ENCODE results near the gene CD7.
"Not testable (repeated sequence)": the region's sequence is repeated elsewhere in the genome, so short reads cannot be mapped to it uniquely, and the experiment has no call there.

Gene CD7

DNA sequence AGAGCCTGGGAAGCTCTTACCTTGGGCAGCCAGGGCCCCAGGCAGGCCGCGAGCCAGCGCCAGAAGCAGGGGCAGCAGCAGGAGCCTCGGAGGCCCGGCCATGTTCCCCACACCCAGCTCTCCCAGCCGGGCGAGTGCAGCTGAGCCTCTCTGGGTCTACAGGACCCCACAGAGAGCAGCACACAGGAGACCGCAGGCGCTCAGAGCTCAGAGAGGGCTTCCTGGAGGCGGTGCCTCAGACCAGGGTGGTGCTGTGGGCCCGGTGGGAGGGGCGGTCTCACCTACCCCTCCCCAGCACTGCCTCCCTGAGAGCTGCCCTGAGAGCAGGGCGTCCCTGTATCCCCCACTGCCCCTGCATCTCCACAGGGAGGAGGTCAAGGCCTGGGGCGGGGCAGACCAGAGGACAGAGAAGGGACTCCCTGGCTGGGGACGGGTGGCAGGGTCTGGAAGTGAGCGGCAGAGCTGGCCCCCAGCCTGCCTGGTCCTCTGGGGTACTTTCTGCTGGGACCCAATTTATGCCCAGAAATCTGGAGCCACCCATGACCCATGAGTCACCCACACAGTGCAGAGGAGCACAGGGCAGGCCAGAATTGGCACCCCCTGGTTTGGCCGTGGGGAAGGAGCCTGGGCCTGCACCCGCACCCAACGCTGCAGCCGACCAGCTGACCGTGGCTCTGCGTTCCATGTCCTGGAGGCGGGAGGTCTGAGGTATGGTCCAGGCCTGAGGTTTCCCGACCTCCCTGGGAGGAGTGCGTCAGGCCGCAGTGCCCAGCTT, at the start of gene CD7:
Gene CD7 (minus strand): TSS at position 215 of the 775 bp plus-strand sequence. CDS start 113 bp downstream, at position 102.
- DNase-seq, result no peak

DNA sequence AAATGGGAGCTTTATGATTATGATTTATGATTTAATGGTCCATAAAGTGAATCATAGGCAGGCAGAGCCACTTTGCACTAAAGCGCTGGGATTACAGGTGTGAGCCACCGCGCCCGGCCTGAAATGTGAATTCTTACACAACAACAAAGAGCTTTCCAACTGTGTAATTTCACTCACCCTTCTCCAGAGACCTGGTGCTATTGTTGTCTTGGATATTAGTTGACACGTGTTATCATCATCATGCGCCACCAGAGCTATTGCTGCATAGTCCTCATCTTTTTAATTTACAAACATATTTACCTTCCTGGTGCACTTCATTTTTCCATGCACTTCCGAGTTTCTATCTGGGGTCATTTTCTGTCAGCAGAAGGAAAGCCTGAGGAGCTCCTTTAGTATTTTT, 49.3 kb upstream of the CD7 start:
- peak; percentile 55 for DNase-seq

DNA sequence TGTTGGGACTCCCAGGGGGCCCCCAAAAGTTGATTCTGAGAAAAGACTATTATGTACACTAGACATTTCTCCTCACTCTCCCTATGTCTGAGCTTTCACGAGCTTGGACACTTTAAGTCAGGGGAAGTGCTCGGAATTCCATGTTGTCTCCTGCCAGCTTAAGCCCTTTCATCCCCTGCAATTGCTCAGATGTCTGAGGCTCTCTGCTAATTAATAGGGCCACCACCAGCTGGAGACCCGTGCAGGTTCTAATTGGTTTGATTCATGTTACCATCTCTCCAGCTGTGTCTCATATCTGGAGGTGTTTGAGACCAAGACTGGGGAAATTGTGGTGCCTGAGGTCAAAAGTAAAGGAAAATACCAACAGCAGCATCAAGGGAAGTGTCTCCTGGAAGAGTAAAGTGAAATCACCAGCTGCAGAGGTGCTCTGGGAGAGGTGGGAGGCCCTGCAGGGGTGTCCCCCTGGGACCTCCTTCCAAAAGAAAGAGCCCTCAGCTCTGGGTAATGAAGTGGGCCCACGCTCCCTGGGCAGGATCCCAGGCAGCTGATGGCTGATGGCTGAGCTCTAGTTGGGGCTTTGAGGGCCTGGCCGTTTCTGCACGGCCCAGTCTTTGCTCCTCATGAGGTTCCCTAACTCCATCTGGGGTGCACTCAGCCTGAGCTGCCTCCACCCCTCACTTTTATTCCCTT, 48.3 kb upstream of the CD7 start:
- no peak for DNase-seq

DNA sequence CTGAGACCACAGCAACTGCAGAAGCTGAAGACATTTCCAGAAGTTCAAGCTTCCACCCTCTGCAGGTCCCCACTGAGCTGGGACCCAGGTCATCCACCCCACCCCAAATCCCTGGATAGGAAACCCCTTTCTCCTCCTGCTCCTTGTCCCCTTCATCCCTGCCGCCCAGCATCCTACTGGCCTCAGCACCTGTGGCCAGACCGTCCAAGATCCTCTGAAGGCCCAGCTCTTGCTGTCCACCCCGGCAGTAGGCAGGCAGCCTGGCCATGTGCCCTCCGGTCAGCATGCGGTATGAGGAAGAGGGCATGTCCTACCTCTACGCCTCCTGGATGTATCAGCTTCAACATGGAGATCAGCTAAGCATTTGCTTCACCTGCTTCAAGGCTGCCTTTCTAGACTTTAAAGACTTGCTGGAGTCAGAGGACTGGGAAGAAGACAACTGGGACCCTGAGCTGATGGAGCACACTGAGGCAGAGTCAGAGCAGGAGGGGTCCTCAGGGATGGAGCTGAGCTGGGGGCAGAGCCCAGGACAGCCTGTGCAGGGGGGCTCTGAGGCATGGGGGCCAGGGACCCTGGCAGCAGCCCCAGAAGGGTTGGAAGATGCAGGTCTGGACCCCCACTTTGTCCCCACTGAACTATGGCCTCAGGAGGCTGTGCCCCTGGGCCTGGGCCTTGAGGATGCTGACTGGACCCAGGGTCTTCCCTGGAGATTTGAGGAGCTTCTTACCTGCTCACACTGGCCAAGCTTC, 44.7 kb upstream of the CD7 start:
- DNase-seq, result no peak

DNA sequence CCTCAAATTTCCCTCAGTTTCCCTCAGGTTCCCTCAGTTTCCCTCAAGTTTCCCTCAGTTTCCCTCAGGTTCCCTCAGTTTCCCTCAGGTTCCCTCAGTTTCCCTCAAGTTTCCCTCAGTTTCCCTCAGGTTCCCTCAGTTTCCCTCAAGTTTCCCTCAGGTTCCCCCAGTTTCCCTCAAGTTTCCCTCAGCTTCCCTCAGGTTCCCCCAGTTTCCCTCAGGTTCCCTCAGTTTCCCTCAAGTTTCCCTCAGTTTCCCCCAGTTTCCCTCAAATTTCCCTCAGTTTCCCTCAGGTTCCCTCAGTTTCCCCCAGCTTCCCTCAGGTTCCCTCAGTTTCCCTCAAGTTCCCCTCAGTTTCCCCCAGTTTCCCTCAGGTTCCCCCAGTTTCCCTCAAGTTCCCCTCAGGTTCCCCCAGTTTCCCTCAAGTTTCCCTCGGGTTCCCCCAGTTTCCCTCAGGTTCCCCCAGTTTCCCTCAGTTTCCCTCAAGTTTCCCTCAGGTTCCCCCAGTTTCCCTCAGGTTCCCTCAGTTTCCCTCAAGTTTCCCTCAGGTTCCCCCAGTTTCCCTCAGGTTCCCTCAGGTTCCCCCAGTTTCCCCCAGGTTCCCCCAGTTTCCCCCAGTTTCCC, 42.2 kb upstream of the CD7 start:
- DNase-seq, result not testable (repeated sequence)

DNA sequence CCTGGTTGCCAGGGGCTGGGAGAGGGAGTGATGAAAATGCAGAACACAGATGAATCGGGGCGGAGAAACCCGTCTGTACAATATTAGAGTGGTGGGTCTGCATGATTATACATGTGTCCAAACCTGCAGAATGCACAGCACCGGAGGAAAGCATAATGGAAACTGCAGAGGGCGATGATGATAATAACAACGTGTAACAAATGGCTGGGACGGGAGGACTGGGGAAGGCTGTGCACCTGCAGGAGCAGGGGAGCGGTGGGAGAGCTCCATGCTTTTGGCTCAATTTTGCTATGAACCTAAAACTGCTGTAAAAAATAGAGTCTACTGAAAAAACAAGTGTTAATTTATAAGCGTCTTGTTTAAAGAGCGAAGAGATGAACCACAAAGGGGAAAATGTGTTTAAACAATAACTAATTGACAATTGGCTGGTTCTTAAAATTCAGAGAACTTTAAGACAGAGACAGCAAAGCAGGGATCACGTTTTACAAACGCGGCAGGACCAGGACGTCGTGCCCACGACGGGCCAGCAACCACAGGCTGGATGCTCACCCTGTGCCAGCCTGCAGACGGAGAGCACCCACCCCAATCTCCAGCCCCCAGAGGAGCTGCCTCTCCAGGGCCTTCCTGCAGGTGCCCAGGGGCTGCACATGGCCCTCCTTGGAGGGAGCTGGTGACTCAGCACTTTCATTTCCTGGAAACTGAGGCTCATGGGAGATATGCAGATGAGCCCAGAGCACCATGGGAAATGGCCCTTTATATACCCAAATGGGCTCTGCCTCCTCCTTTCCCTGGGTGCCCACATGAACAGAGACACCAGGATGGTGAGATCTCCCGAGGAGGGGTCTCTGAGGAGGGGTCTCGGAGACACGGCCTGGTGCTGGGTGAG, 41.3 kb upstream of the CD7 start, which contains the start of gene TEX19:
Gene TEX19 (plus strand): TSS at position 783 of the 886 bp plus-strand sequence. CDS start 2,904 bp downstream, outside the sequence.
- no peak for DNase-seq

DNA sequence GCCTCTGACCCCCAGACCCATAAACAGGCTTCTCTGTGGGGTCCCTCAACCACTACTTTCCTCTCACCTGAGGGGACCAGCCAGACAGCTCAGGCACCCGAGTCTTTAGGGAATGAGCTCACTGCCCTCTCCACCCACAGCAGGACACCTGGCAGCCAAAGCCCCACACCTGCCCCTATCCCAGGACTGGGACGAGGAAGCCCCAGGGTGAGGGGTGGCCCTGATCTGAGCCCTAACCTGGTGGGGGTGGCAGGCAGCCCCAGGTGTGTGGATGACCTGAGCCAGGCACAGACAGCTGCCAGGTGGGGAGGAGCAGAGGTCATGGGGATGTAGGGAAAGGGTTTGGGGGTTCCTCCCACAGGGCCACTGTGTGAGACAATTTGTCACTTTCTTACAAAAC, 40.0 kb upstream of the CD7 start:
- no peak for DNase-seq

DNA sequence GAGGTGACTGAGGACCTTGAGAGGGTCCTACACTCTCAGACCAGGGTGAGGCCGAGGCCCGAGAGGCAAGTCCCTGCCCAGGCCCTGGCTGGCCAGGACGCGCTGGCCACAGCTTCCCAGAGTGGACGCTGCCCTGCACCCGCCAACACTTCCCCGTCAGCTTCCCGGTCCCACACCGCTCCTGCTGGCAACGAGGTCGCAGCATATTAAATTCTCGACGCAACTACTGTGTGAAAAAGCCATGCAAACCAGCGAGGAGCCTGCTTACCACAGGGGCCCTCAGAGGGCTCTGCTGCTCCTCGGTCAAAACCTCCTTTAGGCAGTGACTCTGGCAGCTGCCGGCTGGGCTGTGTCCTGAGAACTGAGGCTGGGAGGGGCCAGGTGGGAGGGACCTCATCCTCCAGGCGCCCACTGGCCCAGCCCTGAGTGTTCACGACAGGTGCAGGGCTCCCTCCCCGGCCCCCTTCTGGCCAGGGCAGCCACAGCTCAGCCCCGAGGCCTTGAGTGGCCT, 39.5 kb upstream of the CD7 start:
- peak; percentile 63 for DNase-seq

DNA sequence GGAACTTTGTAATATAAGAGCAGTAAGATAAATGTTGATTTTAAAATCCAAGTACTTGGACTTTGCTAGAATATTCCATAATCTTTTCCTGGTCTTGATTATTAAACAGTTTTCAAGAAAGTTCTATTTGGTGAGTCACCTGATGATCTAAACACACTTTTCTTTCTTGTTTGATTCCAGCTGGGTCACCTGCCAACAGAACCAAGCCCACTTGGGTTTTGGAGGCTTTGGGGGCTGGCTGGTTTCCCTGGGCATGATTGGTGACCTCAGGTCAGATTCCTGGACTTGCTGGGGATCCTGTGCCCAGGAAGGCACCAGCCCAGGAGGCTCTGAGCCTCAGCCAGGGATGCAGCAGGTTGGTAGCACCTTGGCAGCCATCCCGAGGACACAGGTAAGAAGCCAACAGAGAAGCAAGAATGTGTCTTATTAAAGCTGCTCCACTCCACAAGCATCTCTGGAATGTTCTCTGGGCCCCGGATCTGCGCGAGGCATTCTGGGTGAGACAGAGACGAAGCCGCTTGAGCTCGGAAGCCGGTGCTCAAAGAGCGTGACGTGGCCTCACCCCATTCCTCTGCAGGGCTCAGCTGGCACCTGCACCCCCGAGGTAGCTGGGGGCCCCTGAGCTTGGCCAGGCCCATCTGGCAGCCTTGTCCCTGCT, 38.5 kb upstream of the CD7 start:
- no peak for DNase-seq

DNA sequence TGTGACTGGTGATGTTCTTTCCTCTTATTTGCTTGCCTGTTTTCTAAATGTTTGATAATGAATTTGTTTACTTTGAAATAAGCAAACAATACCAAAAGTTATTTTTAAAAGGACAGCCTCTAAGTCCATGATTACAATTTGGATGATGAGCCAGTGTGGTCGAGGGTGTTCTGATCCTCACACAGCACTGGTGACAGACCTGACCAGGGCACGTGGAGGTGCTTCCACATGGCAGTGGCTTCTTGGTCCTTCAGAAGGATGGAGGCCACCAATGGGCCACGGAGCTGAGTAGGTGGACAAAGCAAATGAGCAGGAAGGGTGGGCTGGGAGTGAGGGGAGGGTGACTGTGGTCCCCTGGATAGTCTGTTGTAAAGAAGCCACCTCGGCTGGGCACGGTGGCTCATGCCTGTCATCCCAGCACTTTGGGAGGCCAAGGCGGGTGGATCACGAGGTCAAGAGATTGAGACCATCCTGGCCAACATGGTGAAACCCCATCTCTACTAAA, 37.4 kb upstream of the CD7 start:
- no peak for DNase-seq

DNA sequence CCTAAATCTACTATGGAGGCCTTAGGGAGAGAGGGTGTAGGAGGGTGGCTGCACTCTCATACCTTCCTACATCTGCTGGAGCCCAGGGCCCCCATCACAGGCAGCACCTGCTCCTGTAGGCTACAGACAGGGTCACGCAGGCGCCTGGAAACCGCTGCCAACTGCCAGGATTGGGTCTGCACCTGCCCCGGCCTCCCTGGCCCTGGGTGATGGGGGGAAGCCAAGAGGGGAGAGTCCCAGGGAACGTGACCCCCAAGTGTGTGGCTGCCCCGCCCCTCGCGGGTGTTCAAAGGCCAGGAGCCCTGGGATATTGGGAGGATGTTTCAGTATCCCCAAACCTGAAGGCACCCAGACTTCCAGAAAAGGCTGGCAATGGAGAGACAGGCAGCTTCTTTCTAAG, 36.1 kb upstream of the CD7 start:
- DNase-seq, result no peak

DNA sequence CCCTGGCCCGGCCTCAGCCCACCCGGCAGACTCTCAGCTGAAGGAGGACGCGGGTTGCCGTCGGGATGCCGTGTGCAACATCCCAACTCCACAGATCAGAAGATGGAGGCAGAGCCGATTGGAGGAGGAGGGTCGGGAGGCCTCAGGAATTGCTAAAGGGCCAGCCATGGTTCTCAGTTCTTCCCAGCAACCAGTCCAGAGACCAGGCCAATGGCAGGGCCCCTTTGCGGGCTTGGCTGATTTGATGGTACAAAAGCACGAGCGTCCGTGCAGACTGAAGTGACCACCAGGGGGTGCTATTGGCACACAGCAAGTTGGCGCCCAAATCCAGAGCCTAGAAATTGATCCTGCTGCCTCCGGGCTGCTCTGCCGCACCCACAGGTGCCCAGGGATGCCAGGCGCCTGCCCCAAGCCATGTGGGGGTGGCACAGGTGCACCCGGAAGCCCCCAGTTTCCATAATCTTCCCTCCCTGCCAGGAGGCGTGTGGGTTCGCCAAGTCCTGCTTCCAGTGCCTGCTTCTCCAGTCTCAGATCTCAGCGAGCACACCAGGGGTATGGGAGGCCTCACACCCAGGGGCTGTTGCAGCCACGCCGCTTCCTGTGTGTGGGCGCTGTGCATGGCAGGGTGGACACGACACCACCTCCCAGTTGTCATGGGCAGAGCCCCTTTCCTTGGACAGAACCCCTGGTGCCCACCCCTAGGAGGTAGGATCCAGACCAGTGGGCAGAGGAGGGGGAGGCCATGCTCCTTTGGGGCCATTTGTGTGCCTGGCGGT, 34.5 kb upstream of the CD7 start:
- peak; percentile 83 for DNase-seq

DNA sequence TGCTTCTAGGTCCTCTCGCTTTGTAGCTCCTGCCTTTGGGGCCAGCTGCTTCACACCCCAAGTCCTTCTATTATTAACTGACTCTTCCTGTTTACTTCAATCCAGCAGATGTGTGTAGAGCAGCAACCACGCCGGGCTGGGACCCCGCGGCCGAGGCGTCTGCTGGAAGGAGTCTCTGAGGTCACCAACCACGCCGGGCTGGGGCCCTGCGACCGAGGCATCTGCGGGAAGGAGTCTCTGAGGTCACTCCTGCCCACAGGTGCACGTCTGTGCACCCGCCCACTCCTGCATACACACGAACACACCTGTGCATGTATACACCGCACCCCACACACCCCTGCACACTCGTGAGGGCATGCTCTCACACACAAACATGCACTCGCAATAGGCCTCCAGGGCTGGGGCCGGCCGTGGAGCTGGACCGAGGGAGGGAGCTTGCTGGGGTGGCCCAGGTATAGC, 33.9 kb upstream of the CD7 start:
- no peak for DNase-seq

DNA sequence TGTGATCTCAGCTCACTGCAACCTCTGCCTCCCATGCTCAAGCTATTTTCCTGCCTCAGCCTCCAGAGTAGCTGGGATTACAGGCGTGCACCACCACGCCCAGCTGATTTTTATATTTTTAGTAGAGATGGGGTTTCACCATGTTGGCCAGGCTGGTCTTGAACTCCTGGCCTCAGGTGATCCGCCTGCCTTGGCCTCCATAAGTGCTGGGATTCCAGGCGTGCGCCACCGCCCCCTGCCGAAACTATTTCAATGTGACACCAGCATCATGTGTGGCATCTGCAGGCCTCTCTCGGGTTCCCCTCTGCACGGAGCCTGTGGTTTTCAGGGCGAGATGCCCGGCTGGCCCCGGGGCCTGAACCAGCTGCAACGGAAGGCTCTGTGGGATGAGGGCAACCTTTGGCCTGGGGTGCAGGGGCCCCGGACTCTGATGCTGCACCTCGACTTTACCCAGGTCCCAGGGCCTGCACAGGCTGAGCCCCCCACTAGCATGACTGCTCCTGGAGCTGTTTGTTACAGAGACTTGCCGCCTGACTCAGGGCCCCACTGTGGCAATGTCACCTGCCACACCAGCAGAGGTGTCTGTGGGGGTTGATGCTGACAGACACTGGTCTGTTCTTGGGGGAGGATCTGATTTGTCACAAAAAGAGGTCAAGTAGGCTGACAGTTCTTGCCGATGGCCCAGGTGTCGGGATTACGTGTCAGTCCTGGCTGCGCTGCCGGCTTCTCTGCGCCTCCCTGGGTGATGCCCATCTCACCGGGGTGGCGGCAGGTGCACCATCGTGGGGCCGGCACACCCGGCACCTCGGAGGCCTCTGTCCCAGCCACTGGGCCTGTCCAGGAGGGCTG, 33.0 kb upstream of the CD7 start:
- no peak for DNase-seq

DNA sequence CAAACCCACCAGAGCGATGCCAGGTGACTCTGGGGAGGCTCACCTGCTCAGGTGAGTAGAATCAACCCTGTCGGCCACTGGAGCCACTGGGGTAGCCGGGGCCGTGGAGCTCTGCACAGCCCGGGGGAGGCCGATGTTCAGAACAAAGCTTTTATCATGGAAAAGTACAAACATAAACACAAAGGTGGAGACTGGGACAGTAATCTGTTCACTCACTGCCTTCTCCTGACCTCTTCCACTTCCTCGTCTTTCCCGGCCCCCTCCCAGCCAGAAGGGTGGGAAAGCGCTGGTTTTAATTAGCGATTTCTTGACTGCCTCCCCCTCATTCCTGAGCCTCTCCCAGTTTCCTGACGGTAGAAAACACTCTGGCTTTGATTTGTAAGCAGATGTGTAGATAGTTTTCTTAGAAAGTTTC, 31.9 kb upstream of the CD7 start:
- DNase-seq, result no peak

DNA sequence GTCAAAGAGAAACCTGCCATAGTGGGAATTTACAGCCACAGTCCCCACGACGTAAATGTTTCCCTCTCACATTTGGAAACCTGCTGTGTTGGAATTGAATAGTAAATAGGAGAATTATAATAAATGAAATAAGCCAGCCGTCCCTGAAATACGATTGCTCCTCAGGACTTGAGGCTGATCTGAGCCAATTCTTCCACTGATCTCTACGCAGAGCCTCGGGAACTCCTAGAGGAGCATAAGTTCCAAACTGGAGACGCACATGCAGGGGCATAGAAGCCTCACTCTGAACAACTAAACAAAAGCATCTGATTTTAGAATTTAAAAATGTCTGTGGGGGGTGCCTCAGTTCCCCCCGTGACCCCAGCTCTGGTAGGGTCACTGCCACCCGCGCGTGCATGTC, 31.5 kb upstream of the CD7 start:
- no peak for DNase-seq

DNA sequence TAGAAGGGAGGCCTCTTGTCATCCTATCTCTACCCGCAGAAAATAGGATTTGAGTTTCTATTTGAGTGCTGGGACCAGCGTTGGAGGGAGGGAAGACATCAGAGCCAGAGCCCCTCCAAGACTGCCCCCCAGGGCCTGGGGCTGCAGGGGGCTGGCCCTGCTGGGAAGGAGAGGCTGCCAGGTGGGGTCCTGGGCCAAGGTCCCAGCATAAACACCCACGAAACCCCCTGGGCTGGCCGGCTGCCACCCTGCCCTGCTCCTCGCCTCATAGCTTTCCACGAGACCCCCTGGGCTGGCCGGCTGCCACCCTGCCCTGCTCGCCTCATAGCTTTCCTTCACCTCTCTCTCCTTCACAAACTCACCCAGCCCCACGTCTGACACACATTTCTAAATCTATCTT, 31.0 kb upstream of the CD7 start:
- no peak for DNase-seq

DNA sequence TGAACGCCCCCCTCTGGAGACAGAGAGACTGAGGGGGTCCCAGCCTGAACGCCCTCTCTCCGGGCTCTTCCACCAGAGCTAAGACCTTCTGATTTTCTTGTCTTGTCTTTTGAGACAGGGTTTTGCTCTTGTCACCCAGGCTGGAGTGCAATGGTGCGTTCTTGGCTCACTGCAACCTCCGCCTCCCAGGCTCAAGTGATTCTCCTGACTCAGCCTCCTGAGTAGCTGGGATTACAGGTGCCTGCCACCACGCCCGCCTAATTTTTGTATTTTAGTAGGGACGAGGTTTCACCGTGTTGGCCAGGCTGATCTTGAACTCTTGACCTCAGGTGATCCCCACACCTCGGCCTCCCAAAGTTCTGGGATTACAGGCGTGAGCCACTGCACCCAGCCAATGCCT, 30.6 kb upstream of the CD7 start:
- DNase-seq, result not testable (repeated sequence)

Data from NCI-H2107 (cell line).